NCI-H226 (cell line): ENCODE measurements around the gene MCL1.
A peak's percentile ranks its signal among the peaks of the same experiment; 100 is the strongest.
"Not testable (repeated sequence)": the region's sequence is repeated elsewhere in the genome, so short reads cannot be mapped to it uniquely, and the experiment has no call there.

Experiments used
- DNase-seq: peaks from one replicate; pipeline ENCODE4 v3.0.0-alpha.2; 2015

Gene MCL1

DNA sequence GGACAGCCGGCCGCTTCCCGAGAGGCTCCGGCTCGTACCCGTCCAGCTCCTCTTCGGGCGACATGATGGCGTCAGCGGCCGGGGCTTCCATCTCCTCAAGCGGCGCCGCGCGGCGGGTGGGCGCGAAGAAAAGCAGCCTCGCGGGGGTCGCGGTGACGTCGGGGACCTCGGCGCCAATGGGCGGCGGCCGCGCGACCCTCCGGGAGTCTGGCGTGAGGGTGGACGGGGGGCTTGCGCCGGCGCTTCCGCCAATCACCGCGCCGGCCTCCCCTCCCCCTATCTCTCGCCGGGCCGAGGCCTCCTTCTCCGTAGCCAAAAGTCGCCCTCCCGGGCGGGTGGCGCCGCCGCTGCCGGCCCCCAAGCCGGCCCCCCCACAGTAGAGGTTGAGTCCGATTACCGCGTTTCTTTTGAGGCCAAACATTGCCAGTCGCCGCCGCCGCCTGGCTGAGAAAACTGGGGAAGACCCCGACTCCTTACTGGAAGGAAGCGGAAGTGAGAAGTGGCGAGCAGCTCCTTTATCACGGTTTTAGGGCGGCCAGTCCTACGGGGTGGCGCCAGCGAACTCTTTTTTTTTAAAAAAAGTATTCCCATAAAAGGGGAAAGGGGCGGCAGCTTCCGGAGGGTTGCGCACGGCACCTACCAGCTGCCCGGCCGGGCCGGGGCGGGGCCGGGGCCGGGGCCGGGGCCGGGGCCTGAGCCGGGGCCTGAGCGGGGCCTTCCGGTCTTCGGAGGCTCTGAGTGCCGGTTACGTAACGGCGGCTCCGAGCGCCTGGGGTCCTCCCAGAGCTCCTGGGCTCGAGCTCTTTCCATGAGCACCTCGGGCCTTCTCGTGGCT lies at the start of gene MCL1:
Gene MCL1 (minus strand): TSS at position 501 of the 835 bp plus-strand sequence. CDS start 80 bp downstream, at position 421.
- DNase-seq, result peak; percentile 95

- DNase-seq, result no peak
Measured at GRCh38 chr1:150628766-150629114, 49.3 kb upstream of the MCL1 start.

DNA sequence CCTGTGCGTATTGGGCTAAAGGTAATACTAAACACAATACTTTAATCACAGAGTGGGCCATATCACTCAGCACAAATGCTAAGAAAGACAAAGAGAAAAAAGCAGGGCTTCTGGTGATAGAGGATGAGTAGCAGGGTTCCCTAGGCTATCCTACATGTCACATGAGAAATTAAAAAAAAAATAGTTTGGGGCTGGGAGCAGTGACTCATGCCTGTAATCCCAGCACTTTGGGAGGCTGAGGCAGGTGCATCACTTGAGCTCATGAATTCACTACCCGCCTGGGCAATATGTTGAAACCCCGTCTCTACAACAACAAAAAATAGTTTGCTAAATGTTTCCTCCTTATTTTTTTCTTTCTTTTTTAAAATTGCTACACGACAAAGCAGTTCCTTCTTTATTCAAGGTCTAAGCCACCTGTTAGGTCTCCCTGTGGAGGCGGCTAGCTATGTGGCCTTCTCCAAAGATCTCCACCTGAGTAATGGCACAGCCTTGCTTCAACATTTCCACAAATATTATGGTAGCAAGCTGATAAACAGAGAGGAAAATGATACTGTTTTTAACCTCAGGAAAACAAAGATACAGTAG lies 48.5 kb upstream of the MCL1 start:
- no peak for DNase-seq

DNA sequence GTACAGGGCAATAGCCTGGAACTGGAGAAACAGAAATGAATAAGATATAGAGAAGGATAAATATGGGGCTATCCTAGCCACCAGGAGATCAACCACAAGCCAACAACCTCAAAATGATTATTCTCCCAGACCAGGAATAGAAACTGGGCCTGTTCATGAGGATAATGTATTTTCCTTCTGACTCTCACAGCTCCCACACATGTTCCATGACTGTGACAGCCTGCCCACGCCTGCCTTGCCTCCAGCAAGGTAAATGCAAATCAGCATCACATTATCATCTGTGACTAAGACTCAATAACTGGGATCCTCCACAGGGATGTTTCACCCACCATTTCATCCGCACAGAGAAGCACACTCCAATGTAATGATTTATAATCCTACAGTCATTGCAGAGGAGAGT lies 46.7 kb upstream of the MCL1 start:
- no peak for DNase-seq

DNA sequence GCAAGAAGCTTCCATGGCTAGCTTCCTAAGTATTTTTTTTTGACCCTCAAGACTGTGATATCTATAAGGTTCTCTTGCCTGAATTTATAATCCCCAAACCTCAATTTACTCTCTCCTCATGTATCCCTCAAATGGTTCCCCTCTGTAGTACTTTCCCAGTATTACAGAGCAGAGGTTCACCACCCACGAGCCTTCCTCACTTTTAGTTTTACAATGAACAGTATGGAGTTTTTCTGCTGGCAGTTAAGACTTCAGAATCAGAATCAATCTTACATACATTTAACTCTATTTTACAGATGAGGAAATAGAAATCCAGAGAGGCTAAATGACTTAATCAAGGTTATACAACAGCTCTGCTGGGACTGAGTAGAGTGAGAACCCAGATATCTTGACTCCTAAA lies 45.1 kb upstream of the MCL1 start:
- DNase-seq, result not testable (repeated sequence)

GRCh38 chr1:150624134-150624533 lies 44.7 kb upstream of the MCL1 start:
- DNase-seq, result not testable (repeated sequence)

DNA sequence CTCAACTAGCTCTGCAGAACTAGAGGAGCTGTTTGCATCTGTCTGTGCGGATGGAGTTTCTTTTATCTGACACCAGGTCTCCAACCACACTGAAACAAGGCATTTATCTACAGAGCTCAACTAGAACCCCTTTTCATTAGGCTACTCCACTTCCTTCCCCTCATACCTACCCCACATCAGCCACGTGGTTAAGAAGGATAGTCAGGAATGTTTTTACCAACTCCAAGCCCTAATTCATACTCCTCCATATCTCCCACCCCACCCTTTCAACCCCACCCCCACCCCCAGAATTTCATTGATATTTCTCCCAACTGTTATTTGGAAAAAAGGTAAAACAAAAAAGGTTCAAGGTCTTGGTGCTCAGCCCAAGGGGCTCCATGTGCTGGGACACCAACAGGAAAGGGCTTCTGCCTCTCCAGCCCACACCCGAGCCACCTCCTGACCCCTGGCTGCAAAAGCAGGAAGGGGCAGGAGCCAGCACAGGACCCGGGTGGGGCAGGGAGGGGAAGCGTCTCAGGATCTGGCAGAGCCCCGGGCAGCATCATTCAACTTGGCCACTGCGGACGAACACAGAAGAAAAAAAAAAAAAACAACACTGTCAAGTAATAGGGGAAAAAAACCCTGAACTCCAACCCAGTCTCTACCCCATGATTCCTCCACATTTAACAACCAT lies 43.0 kb upstream of the MCL1 start:
- no peak for DNase-seq

- no peak for DNase-seq
Measured at GRCh38 chr1:150621497-150622302, 42.3 kb upstream of the MCL1 start.

DNA sequence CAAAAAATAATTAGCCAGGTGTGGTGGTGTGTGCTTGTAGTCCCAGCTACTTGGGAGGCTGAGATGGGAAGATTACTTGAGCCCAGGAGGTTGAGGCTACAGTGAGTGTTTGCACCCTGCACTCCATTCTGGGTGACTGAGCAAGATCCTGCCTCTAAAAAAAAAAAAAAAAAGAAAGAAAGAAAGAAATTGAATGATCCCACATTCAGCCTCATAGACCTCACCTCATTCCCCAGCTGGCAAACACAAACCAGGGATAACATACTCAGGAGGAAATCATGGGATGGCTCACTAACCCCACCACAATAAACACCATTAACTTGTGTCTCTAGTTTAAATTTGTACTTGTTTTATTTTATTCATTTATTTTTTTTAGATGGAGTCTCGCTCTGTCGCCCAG lies 41.5 kb upstream of the MCL1 start:
- no peak for DNase-seq

- DNase-seq, result peak; percentile 80
Measured at GRCh38 chr1:150619576-150620509, 40.4 kb upstream of the MCL1 start.

DNA sequence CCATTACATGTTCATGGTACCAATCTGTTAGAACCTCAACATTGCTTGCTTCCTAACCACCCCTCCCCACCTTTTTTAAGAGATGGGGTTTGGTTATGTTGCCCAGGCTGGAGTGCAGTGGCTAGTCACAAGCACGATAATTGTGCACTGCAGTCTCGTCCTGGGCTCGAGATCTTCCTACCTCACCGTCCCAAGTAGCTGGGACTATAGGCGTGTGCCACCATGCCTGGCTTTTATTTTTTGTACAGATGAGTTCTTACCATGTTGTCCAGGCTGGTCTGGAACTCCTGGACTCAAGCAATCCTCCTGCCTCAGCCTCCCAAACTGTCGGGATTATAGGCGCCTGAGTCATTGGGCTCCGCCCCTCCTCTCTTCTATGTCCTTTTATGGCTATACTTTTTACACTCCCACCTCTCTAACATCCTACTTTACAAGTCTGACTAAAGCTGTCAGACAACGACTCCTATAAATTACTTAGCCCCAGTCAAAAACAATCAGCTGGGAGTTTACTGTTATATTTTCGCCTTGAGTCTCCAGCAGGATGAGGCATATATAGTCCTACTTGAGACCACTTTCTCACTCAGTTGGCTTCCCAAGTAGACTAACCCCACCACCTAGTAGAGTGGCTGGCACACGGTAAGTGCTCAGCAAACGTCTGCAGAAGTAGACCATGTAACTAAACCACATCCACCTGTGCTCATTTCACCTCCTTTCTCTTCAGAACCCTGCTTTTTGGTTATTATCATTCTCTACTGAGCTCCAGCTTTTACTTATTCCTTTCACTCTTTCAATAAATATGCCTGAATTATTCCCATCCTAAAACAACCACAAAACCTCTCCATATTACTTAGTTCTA lies 36.2 kb upstream of the MCL1 start:
- no peak for DNase-seq

DNA sequence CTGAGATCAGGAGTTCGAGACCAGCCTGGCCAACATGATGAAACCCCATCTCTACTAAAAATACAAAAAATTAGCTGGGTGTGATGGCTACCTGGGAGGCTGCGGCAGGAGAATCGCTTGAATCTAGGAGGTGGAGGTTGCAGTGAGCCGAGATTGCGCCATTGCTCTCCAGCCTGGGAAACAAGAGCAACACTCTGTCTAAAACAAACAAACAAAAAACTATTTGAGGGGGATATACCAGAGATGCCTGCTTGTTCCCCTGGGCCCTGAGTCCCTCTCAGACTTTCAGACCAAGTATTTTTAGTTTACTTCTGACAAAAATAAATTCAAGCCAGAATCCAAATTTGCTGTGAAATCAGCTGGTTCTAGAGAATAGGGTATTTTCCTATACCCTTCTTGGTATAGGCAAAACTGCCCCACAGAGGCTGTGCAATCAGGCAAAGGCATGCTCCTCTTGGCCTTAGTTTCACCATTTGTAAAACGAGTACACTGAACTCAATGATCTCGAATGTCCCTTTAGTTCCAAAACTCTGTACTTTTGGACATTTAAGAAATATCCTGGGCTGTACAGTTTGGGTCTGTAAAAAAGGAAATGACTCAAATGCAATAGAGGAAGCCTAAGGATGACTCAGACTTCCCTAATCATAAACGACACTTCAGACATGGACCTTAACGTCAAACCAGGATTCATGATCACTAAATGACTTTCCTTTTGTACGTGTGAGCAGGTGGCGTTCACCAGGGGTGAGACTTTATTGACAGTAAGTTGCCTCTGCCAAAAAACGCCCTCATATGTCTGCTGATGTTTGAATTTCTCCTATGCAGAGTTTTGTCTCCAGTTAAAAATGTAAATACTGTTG lies 33.9 kb upstream of the MCL1 start:
- peak; percentile 70 for DNase-seq

GRCh38 chr1:150612014-150612345 lies 32.6 kb upstream of the MCL1 start:
- no peak for DNase-seq

DNA sequence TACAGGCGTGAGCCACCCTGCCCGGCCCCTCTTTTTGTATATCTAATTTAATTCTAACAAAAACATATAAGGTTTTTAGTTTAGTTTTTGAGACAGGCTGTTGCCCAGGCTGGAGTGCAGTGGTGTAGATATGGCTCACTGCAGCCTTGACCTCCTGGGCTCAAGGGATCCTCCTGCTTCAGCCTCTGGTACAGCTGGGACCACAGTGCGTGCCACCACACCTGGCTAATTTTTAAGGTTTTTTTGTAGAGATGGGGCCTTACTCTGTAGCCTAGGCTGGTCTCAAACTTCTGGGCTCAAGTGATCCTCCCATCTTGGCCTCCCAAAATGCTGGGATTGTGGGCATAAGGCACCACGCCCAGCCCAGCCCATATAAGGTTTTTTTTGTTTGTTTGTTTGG lies 31.2 kb upstream of the MCL1 start:
- no peak for DNase-seq

GRCh38 chr1:150609732-150610131 lies 30.3 kb upstream of the MCL1 start:
- no peak for DNase-seq

DNA sequence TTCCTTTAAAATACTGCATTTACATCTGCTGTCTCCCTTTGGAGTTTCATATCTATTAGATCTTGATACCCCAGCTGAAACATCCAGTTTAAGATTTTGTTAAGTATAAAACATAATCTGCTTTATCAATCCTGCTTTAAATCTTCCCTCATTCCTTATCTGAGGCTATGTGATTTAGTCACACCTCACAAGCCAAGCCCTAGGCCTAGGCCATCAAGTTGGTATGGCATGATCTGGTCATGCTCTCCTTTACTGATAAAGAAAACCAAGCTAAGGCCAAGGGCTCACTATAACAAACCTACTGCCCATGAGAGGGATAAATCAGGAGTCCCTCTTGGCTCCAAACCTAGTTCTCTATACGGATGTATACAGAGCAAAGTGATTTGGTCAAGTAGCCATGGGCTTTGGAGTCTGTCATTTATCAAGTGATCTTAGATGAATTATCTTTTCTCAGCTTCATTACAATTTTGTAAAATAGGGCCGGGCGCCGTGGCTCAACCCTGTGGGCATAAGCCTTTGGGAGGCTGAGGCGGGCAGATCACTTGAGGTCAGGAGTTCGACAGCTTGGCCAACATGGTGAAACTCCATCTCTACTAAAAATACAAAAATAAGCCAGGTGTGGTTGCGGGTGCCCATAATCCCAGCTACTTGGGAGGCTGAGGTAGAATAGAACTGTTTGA lies 27.2 kb upstream of the MCL1 start:
- no peak for DNase-seq

DNA sequence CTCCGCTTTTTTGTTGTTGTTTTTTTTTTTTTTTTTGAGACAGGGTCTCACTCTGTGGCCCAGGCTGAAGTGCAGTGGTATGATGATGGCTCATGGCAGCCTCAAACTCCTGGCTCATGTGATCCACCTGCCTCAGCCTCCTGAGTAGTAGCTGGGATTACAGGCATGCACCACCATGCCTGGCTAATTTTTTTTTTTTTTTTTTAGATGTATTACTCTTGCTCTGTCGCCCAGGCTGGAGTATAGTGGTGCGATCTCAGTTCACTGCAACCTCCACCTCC lies 26.0 kb upstream of the MCL1 start:
- not testable (repeated sequence) for DNase-seq

DNA sequence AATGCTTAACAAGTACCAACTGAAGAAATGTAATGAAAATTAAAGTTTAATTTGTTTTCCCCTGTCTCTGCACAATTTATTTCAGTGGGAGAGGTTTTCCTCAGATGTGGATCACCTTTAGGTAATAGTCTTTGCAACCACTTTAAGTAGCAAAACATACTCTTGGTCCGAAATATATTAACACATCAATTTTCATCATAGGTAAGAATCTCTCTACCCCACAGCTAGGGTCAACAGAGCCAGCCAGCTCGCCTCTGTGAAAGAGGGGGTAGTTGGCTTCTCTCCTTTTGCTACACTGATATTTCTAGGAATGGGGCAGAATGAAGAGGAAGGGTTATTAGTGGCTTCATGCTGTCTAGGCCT lies 24.8 kb upstream of the MCL1 start:
- DNase-seq, result no peak

DNA sequence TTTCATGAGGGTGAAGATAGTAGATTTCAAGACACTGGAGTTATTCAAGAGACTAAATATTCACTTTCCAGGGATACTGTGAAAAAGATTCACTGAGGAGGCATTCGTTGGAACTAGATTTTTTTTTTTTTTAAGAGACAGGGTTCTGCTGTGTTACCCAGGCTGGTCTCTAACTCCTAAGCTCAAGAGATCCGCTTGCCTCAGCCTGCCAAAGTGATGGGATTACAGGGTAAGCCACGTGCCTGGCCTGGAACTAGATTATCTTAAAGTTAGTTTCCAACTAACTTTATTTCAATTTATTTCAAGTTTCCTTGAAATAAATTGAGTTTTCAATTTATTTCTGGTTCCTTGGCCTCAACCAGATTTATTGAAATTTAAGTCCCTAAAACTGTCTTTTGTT lies 24.3 kb upstream of the MCL1 start:
- DNase-seq, result no peak

DNA sequence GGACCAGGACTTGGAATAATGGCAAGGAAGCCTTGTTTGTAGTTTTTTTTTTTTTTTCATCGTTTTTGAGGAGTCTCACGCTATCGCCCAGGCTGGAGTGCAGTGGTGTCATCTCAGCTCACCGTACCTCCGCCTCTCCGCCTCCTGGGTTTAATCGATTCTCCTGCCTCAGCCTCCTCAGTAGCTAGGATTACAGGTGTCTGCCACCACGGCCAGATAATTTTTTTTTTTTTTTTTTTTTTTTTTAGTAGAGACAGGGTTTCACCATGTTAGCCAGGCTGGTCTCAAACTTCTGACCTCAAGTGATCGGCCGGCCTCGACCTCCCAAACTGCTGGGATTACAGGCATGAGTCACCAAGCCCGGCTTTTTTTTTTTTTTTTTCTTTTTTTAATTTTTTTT lies 23.0 kb upstream of the MCL1 start:
- not testable (repeated sequence) for DNase-seq
